GM23338 (cell line): Measurements from ENCODE around the gene STAM. TPM values are rescaled to one million over a fixed set of nuclear protein-coding genes. Genes with fewer than 3 reads are reported as not detected.

ENCODE experiments used
- JUNB ChIP-seq: IDR thresholded peaks from one replicate; pipeline ENCODE4 v1.6.1; 2016; ENCODE audit warnings: antibody characterized with exemption; ENCODE audit not compliant: unreplicated experiment
- NANOG ChIP-seq: IDR thresholded peaks from 2 replicates; pipeline ENCODE4 v1.6.1; 2016; ENCODE audit warnings: antibody characterized with exemption, borderline replicate concordance
- POLR2AphosphoS5 ChIP-seq: IDR thresholded peaks from 2 replicates; pipeline ENCODE4 v1.6.1; 2016; ENCODE audit warnings: antibody characterized with exemption, low read depth
- ZNF331 ChIP-seq: fragments of 250-450 bp; sonication (Bioruptor Pico); IDR thresholded peaks from 2 replicates; pipeline ENCODE4 v1.5.0; 2020; ENCODE audit warnings: low read depth, mild to moderate bottlenecking, moderate library complexity
- polyA plus RNA-seq: library from polyadenylated mRNA; unstranded; fragments of >200 nt; fragmentation: Nextera tagmentation; extraction: Ambion mirVana; gene quantifications from 2 replicates; pipeline ENCODE4 v1.2.1, GENCODE V29; 2016
- small RNA-seq: library from RNA; depleted of rRNA; stranded (forward); fragments of <200 nt; gene quantifications from one replicate; pipeline ENCODE3, GENCODE V24; 2014; ENCODE audit warnings: low replicate concordance
- total RNA-seq: library from RNA; depleted of rRNA; stranded (reverse); fragments of >200 nt; shearing (Covaris generic); gene quantifications from 2 replicates; pipeline ENCODE4 v1.2.3, GENCODE V29; 2014; rRNA removed
- TF ChIP-seq, protein P1 (sequence below), 2 experiments: fragments of 200-600 bp in 1 of 2; sonication (generic) in 1 of 2; conservative IDR thresholded peaks; 2 replicates each; pipeline versions ENCODE4 v1.5.1 to v1.6.1; 2016 to 2017; ENCODE audit warnings: antibody characterized with exemption in 2 of 2, low read depth in 2 of 2, mild to moderate bottlenecking in 2 of 2, moderate library complexity in 1 of 2

Gene STAM
- total and polyA plus RNA-seq, 2 experiments from 2014 or later: 28.8 to 40.5 TPM

DNA sequence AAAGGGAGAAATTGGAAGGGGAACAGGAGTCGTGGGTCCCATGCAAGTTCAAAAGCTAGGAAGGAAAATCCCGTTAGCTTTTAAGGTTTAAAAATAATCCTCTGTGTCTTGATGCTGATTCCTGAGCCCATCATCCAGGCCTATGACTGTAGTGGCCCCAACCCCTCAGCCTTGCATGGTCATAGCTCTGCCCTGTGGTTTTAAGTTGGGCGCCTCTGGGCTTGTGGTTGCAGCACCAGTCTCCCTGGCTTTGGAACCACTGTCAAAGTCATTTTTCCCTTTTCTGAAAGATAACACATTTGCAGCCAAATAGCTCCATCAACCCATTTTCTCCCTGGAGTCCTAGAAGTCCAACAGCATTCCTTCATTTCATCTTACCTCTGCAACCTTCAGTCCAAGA lies 121.7 kb downstream of the STAM start (continued):
- TF ChIP-seq POLR2AphosphoS5: no peak
- TF ChIP-seq, protein P1, sequence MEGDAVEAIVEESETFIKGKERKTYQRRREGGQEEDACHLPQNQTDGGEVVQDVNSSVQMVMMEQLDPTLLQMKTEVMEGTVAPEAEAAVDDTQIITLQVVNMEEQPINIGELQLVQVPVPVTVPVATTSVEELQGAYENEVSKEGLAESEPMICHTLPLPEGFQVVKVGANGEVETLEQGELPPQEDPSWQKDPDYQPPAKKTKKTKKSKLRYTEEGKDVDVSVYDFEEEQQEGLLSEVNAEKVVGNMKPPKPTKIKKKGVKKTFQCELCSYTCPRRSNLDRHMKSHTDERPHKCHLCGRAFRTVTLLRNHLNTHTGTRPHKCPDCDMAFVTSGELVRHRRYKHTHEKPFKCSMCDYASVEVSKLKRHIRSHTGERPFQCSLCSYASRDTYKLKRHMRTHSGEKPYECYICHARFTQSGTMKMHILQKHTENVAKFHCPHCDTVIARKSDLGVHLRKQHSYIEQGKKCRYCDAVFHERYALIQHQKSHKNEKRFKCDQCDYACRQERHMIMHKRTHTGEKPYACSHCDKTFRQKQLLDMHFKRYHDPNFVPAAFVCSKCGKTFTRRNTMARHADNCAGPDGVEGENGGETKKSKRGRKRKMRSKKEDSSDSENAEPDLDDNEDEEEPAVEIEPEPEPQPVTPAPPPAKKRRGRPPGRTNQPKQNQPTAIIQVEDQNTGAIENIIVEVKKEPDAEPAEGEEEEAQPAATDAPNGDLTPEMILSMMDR (conservative IDR thresholded peaks at IDR 0.05; ENCODE audit: low read depth in 2 of 2): no peak
- no peak for TF ChIP-seq JUNB
- TF ChIP-seq NANOG: no peak
- no peak for TF ChIP-seq ZNF331 (CRISPR knock-in tag)

Small RNA genes lying within 50 kb of the gene (small RNA-seq; reads per million reads assigned to genes)
- not detected for gene AC069542.2

Other genes starting within 250 kb of the STAM start
- 2.3 TPM in 2 replicates for gene ST8SIA6, start 189.6 kb upstream of the STAM start, total RNA-seq
- gene ST8SIA6, start 189.6 kb upstream of the STAM start, polyA plus RNA-seq: 0.96 and 1.6 TPM in 2 replicates
- gene HACD1, start 26.8 kb upstream of the STAM start, total RNA-seq: 32.2 and 34.1 TPM in 2 replicates
- 66.2 and 70.1 TPM in 2 replicates for gene HACD1, start 26.8 kb upstream of the STAM start, polyA plus RNA-seq
- 0.03 and 0.04 TPM in 2 replicates for gene TMEM236, start 108.0 kb downstream of the STAM start, total RNA-seq
- gene TMEM236, start 108.0 kb downstream of the STAM start, polyA plus RNA-seq: 0.03 and 0.05 TPM in 2 replicates
- 0.04 TPM in 1 of 2 replicates, not detected in the other for gene MRC1, start 165.2 kb downstream of the STAM start, total RNA-seq
- gene MRC1, start 165.2 kb downstream of the STAM start, polyA plus RNA-seq: not detected in 2 replicates